ENCODE results near the gene FZD8.

The FZD8 gene

GRCh38 chr10:35607475-35608327, 34.4 kb downstream of the FZD8 start:
- Histone ChIP-seq H3K27me3 (peaks cover 21% of the 10 kb centered on the region), H3K4me1 (no peaks in the 10 kb centered on the region), H3K4me3 (ENCODE audit: low read depth, low read length) (peak overlapping the region; percentile 37), H3K9me3 (no peaks in the 10 kb centered on the region), H3K36me3 (no peaks in the 10 kb centered on the region)
- no peak for TF ChIP-seq CTCF (IDR thresholded peaks at IDR 0.05; ENCODE audit: low read depth, low read length)
- peak; percentile 12 for DNase-seq

- TF ChIP-seq CTCF (IDR thresholded peaks at IDR 0.05; ENCODE audit: low read depth, low read length), result no peak
- no peaks in the 10 kb centered on the region for H3K9me3 ChIP-seq
- H3K4me3 ChIP-seq (ENCODE audit: low read depth, low read length), result no peak overlapping the region
- DNase-seq, result no peak
- no peaks in the 10 kb centered on the region for H3K4me1 ChIP-seq
- H3K27me3 ChIP-seq, result peaks cover 21% of the 10 kb centered on the region
- H3K36me3 ChIP-seq, result no peaks in the 10 kb centered on the region
Measured at GRCh38 chr10:35606430-35606829, 35.7 kb downstream of the FZD8 start.

GRCh38 chr10:35605191-35605590, 36.9 kb downstream of the FZD8 start, which contains the start of gene GJD4:
Gene GJD4, plus strand, starts transcription at chr10:35605341. Its CDS starts 227 bp downstream, at chr10:35605568.
- no peak for TF ChIP-seq CTCF (IDR thresholded peaks at IDR 0.05; ENCODE audit: low read depth, low read length)
- Histone ChIP-seq H3K4me1 (no peaks in the 10 kb centered on the region), H3K4me3 (ENCODE audit: low read depth, low read length) (no peak within 1 kb of the TSS)

GRCh38 chr10:35600193-35600592, 41.9 kb downstream of the FZD8 start:
- TF ChIP-seq CTCF (IDR thresholded peaks at IDR 0.05; ENCODE audit: low read depth, low read length), result peak; percentile 33
- no peak for DNase-seq
- no peaks in the 10 kb centered on the region for H3K36me3 ChIP-seq
- H3K27me3 ChIP-seq, result peaks cover 4% of the 10 kb centered on the region
- no peak overlapping the region for H3K4me3 ChIP-seq (ENCODE audit: low read depth, low read length)
- H3K4me1 ChIP-seq, result no peaks in the 10 kb centered on the region
- no peaks in the 10 kb centered on the region for H3K9me3 ChIP-seq

More at GRCh38 chr10:35605191-35605590, 36.9 kb downstream of the FZD8 start, which contains the start of gene GJD4:
- H3K36me3 ChIP-seq, result no peaks in the 10 kb centered on the region
- H3K27me3 ChIP-seq, result peaks cover 21% of the 10 kb centered on the region
- no peaks in the 10 kb centered on the region for H3K9me3 ChIP-seq
- no peak for DNase-seq

- no peak for DNase-seq
- Histone ChIP-seq H3K27me3 (no peaks in the 10 kb centered on the region), H3K4me1 (no peaks in the 10 kb centered on the region), H3K4me3 (ENCODE audit: low read depth, low read length) (no peak overlapping the region), H3K36me3 (no peaks in the 10 kb centered on the region), H3K9me3 (no peaks in the 10 kb centered on the region)
- peak; percentile 60 for TF ChIP-seq CTCF (IDR thresholded peaks at IDR 0.05; ENCODE audit: low read depth, low read length)
Measured at GRCh38 chr10:35598379-35598778, 43.7 kb downstream of the FZD8 start.

- no peak for TF ChIP-seq CTCF (IDR thresholded peaks at IDR 0.05; ENCODE audit: low read depth, low read length)
- Histone ChIP-seq H3K4me1 (no peaks in the 10 kb centered on the region), H3K9me3 (no peaks in the 10 kb centered on the region), H3K4me3 (ENCODE audit: low read depth, low read length) (no peak overlapping the region), H3K36me3 (no peaks in the 10 kb centered on the region), H3K27me3 (no peaks in the 10 kb centered on the region)
- DNase-seq, result no peak
Measured at GRCh38 chr10:35595106-35595505, 47.0 kb downstream of the FZD8 start.

Data from BE2C (cell line).